ENCODE data around the gene PKDCC.

The PKDCC gene

GRCh38 chr2:42049221-42050009 is 1.6 kb downstream of the PKDCC start:
- no peak for DNase-seq (ENCODE audit: low read depth in 2 of 2)

DNA sequence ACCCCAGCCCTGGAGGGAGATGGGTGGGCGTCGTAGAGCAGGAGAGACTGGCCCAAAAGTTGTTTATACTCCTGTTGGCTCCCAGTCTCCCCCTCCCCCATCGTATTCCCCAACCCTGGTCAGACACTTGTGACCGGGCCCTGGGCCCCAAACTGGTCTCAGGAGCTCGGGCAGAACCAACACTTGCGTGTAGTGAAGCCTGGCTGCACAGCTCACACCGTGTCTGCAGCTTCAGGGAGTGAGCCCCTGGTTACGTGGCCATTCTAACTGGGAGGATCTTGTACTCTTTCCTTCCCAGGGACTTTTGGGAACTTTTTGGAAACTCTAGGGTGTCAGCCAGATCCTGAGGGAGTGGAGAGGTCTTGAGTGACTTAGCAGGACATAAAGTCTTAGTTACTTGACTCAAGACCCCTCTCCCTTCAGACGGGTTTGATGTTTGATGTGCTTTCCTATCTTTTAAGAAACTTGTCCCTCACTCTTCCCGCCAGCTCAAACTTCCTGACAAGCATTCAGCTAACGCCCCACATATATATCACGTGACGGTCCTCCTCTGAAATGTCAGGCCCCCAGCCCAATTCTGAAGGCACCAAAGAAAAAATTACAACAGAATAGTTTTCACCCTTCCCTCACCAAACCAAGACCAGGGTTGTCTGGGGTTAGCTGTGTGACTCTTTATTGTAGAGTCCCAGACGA is 2.3 kb downstream of the PKDCC start:
- no peak for DNase-seq (ENCODE audit: low read depth in 2 of 2)

- DNase-seq (ENCODE audit: low read depth in 2 of 2): no peak
Observed at GRCh38 chr2:42050703-42051542, 3.1 kb downstream of the PKDCC start.

DNA sequence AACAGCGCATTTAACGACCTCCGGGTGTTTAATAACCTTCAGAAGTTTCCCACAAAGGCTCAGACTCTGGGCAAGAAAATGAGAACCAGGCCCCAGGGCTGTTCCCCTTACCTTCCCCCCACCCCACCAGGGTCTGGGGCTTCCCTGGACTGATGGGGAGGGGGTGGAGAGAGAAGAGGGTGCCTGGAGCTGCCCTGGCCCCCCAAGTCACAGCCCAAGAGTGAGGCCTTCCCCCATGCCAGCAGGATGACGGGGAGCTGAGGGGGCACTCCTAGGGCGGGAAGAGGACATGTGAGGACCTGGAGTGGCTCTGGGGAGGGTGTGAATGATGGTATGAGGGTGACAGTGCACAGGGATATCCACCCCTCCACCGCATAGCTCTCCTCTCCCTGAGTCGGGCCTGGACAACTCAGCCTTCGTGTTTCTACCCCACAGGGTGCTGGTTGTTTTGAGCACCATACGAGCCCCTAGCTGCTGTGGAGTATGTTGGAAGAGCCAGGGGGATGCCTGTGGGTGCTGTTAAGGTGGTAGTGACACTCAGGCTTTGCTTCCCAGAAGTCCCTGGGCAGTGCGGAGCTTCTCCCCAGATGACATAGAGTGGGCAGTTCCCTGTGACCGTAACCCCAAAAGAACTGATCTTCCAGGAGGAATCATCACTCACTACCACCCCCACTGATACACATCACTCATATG is 3.9 kb downstream of the PKDCC start:
- DNase-seq (ENCODE audit: low read depth in 2 of 2): no peak

DNA sequence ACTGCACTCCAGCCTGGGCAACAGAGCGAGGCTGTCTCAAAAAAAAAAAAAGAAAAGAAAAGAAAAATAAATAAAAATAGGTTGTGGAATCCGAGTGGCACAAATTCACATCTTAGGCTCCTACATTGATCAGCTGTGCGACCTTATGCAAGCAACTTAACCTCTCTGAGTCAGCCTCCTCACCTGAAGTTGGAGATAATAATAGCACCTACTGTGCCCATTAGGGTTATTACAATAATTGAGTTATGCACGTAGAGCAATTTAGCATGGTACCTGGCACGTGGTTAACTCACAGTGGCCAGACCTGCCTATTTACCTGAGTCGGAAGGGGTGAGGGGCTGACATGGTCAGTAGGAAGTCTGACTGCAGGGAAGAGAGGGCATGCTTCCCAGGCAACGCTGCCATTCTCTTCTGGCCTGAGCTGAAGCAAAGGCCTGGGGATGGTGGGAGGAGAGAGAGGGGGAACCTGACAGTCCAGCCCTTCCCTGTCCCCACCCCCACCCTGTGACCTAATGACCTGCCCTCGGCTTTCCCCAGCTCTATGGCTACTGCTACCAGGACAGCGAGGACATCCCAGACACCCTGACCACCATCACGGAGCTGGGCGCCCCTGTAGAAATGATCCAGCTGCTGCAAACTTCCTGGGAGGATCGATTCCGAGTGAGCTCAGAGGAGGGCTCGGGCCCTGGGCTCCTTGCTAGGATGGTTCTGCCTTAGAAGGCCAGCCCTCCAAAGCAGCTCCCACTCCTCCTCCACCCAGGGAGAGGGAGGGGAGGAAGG is 5.1 kb downstream of the PKDCC start:
- no peak for DNase-seq (ENCODE audit: low read depth in 2 of 2)

DNA sequence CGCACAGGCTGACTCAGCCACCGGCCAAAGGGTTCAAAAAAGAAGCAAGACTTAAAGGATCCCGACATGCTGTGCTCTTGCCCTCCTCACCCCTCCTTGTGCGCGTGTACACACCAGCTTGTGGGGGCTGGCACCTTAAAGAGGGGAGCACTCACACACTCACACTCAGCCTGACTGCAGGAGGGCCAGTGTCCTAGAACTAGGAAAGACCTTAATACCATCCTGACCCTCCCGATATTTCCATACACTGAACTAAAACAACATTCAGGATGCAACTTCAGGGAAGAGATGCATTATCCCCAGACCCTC is 5.6 kb downstream of the PKDCC start:
- no peak for DNase-seq (ENCODE audit: low read depth in 2 of 2)

DNA sequence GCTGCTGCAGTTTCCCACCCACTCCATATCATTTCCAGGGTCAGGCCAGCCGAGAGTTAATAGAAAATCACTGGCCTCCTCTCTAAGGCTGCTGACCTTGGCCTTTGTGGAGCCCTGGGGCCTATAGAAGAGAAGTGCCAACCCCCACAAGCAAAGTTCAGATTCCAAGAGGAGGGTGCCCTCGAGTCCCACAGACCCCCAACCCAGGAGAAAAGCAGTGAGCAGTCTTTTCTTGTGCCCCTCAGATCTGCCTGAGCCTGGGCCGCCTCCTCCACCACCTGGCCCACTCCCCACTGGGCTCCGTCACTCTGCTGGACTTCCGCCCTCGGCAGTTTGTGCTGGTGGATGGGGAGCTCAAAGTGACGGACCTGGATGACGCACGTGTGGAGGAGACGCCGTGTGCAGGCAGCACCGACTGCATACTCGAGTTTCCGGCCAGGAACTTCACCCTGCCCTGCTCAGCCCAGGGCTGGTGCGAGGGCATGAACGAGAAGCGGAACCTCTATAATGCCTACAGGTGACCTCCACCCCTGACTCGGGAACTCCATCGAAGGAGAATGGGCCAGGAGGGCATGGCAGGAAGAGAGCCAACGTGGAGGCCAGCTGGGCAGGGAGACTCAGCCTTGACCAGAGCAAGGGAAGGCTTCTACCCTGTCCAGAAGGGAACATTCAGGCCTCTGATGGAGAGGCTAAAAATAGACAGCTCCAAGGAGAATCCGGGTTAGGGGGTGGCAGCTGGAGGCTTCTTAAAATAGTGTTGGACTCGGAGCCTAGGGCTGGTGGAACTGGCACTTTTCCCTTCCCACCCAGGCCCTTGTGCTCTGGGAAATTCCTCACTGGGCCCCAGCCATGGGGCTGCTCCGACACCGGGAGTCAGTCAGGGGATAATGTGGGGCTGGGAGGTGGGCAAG is 6.2 kb downstream of the PKDCC start:
- no peak for DNase-seq (ENCODE audit: low read depth in 2 of 2)

DNA sequence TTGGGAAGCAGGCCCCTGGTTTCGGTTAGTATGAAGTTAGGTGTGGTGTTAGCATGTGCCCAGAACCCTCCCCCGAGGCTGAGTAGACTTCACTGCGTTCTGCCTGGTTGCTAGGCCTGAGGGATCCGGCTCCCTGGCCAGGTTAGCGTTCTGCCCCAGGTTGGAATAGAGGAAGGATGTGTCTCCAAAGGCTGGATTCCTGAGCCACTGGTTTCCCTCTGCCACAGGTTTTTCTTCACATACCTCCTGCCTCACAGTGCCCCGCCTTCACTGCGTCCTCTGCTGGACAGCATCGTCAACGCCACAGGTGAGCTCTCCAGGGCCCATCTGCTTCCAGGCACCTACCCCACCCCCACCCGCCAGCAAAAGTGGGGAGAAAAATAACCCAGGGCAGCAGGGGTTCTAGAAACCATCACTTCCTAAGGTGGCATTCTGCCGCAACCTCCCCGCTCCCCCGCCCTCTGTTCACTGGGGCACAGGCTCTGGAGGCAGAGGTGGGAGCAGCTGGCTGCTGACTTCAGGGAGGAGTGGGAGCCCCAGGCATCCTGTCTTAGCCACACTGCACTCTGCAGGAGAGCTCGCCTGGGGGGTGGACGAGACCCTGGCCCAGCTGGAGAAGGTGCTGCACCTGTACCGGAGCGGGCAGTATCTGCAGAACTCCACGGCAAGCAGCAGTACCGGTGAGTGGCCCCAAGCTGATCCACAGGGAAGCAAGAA is 7.1 kb downstream of the PKDCC start:
- no peak for DNase-seq (ENCODE audit: low read depth in 2 of 2)

GRCh38 chr2:42055573-42056514 is 8.0 kb downstream of the PKDCC start:
- no peak for DNase-seq (ENCODE audit: low read depth in 2 of 2)

GRCh38 chr2:42057159-42057901 is 9.5 kb downstream of the PKDCC start:
- no peak for DNase-seq (ENCODE audit: low read depth in 2 of 2)

GRCh38 chr2:42057902-42058450 is 10.2 kb downstream of the PKDCC start:
- DNase-seq (ENCODE audit: low read depth in 2 of 2): no peak

DNA sequence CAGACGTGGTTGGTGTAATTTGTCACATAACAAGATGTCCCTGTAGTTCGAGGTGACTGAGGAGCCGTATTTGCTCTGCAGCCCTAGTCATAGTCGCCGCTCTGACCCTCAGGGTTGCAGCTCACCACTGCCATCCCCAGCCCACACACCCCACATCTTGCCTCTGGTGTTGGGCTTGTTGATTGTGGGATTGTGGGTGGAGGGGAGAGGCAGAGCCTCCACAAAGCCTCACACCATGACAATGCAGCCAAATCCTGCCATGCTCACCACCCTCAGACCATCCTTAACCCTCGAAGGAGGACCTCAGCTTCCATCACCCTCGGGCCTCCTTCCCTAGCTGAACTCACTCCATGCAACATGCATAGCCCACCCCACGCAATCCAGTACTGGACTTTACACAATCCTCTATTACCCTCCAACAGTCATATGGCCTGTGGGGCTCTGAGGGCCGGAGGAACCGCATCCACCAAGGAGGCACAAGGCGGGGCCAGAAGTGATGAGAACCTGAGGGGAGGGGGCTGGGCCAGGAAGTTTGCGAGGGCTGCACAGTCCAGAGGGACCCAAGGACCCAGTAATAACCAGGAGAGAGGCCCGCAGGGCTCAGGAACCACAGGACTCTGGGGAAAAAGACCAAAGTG is 11.6 kb downstream of the PKDCC start:
- DNase-seq (ENCODE audit: low read depth in 2 of 2): no peak

GRCh38 chr2:42060028-42060427 is 12.2 kb downstream of the PKDCC start:
- DNase-seq (ENCODE audit: low read depth in 2 of 2): no peak

DNA sequence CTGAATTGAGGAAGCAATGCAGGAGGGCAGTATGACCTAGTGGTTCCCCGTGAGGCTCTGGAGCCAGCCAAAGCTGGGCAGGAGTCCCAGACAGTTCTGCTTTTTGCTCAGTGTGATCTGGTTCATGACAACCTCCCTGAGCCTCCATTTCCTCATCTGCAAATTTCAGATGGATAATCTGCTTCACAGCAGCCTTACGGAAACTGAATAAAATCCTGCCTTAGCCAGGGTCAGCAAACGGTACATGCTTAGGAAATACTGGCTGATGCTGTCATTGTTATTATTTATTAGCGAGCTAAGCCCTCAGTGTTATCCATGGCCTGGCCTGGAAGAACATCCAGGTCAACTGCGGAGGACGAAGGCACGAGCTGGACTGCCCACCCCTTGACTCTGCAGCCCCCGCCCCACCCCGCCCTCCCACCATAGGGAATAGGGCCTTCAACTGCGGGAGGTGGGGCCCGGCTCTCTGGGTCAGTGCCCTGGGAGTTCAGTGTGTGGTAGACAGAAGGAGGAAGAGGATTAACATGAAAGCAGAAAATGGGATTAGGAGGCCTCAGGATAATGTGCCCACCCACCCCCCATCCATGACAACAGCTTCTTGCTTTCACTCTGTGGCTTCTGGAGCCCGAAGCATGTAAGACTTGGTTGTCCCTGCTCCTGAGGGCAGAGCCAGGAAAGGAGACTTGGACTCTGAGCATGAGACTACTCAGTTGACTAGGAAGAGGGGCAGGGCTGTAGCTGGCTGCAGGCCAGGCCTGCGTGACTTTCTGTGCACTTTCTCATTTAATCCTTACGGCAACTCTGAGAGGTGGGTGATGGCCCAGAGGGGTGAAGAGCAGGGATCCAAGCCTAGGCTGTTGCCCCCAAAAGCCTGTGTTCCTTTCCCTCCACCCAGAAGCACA is 13.1 kb downstream of the PKDCC start:
- DNase-seq (ENCODE audit: low read depth in 2 of 2): no peak

DNA sequence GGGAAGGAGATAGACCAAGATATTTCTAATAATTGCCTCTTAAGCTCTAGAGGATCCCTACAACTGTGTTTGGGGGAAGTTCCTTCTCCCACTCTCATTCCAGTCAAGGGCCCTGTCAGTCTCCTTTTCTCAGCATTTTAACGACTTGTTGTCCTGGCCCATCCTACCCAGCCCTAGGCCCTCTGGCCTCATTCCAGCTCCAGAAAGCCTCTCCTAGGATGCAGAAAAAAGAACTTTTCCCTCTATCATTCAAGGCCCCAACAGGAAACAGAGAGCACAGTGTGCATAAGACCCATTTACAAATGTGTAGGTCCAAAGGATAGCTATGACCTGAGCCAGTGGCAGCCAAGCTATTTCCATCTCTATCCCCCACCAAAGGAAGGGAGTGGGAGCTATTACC is 14.0 kb downstream of the PKDCC start:
- DNase-seq (ENCODE audit: low read depth in 2 of 2): no peak

Measured in stimulated activated CD8-positive, alpha-beta memory T cell treated with anti-CD3 and anti-CD28 coated beads, Interleukin-15, amount 100 ng/mL, for 48 hours (primary cell).